ENCODE data around the gene APLN.

The APLN gene

DNA sequence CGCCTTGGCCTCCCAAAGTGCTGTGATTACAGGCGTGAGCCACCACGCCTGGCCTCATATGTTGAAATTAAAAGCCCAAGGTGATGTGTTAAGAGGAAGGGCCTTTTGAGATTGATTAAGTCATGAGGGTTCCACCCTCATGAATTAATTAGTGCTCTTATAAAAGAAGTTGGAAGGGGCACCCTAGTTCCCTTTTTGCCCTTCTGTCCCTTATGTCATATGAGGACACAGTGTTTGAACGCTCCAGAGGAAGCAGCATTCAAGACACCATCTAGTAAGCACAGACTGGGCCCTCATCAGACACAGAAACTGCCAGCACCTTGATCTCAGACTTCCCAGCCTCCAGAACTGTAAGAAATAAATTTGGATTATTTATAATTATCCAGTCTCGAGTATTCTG is 5.1 kb upstream of the APLN start:
- no peak for DNase-seq (ENCODE audit: low read depth)

GRCh38 chrX:129659141-129659540 is 4.4 kb upstream of the APLN start:
- DNase-seq (ENCODE audit: low read depth) = no peak

- no peak for DNase-seq (ENCODE audit: low read depth)
Measured at GRCh38 chrX:129658429-129658828, 3.7 kb upstream of the APLN start.

GRCh38 chrX:129655547-129656249 is 942 bp upstream of the APLN start:
- no peak for DNase-seq (ENCODE audit: low read depth)

DNA sequence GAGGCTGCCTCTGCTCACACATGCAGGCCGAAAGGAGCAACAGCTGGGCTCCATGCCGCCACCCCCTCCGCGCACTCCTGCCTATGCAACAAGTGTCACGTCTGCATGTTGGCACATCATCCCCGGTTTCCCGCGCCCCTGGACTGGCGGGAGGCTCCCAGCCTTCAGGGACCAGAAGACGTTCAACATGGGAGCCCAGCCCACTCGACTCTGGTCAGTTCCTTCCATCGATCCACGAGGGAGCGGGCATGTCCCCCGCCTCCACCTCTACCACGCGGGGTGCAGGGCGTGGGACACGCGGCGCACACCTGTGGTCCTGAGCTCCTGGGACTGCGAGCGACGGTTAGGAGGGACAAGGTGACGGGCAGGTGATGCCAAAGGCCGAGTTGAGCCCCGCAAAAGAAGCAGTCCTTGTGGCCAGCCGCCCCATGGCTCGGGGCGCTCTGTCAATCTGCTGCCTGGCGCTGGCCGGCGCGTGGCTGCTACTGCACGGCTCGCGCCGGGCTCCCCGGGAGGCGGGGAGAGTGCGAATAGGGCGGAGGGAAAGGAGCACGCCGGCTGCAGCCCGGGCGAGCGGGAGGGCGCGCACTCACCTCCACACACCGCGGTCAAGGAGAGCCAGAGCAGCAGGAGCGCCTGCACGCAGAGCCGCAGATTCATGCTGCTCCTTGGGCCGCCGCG is 645 bp downstream of the APLN start:
- no peak for DNase-seq (ENCODE audit: low read depth)

- no peak for DNase-seq (ENCODE audit: low read depth)
Measured at GRCh38 chrX:129653181-129653970, 1.4 kb downstream of the APLN start.

GRCh38 chrX:129652565-129653169 is 2.1 kb downstream of the APLN start:
- DNase-seq (ENCODE audit: low read depth) = no peak

DNA sequence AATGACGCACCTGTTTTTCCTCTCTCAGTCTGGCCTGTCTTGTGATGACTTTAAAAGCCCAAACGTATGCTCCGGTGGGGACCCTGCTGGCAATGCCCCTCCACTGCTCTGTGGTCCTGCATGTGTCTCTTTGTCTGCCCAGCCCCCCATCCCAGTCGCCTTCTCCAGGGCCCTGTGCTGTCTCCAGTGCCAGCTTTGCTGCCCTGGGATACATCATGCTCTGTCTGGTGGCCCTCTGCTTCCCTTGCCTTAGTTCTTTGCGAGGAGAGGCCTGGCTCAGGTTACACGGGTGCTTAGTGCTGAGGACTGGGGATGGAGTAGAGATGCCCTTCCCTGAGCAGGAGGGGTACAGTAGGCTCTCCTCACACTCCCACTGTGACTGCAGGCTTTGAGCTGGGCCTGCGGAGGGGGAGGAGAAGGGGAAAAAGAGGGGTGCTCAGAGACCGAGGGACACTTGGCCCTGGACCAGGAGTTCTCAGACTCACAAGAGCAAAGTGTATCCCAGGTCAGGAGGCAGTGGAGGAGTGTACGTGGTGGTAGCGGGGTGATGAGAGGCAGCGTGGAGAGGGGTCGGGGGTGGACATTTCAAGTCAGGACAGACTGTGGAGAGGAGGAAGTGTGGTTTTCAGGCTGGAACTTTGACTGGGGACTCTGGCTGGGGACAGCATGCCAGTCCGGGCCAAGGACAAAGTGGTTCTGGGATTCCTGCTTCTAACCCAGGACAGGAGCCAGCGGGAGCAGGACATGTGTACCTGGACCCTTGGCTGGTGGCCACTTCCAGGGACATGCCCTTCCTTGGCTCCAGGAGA is 2.8 kb downstream of the APLN start:
- DNase-seq (ENCODE audit: low read depth) = no peak

- DNase-seq (ENCODE audit: low read depth) = no peak
Measured at GRCh38 chrX:129650821-129651510, 3.8 kb downstream of the APLN start.

GRCh38 chrX:129650183-129650689 is 4.5 kb downstream of the APLN start:
- DNase-seq (ENCODE audit: low read depth) = no peak

GRCh38 chrX:129649268-129650182 is 5.2 kb downstream of the APLN start:
- peak; percentile 46 for DNase-seq (ENCODE audit: low read depth)

DNA sequence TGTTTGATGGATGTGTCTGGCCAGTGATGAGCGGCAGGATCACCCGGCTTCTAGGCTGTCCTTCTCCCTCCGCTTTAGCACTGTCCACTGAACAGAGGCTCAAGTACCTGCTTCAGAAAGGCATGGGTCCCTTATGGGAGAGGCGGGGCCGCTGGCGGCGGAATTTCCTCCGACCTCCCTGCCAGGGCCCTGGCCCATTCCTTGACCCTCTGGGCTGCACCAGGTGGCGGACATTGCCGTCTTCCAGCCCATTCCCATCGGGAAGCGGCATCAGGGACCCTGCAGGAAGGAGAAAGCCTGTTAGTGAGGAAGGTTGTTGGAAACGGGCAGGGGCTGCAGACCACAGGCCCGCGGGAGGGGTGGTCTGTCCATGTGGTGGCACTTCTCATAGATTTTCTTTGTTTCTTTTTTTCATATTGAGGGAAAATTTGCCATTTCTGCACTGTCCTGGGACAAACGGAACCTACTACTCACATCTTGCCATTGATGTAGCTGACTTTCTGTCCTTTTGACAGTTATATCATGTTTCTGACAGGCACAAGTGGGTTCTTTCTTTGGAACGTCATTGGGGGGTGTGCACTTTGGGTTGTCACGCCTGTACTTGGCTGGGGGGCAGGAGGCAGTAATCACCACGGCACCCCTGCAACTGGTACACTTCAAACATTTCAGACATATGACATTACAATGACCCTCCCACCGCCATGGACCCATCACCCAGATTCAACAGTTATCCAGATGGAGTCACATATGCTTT is 6.1 kb downstream of the APLN start:
- DNase-seq (ENCODE audit: low read depth) = no peak

DNA sequence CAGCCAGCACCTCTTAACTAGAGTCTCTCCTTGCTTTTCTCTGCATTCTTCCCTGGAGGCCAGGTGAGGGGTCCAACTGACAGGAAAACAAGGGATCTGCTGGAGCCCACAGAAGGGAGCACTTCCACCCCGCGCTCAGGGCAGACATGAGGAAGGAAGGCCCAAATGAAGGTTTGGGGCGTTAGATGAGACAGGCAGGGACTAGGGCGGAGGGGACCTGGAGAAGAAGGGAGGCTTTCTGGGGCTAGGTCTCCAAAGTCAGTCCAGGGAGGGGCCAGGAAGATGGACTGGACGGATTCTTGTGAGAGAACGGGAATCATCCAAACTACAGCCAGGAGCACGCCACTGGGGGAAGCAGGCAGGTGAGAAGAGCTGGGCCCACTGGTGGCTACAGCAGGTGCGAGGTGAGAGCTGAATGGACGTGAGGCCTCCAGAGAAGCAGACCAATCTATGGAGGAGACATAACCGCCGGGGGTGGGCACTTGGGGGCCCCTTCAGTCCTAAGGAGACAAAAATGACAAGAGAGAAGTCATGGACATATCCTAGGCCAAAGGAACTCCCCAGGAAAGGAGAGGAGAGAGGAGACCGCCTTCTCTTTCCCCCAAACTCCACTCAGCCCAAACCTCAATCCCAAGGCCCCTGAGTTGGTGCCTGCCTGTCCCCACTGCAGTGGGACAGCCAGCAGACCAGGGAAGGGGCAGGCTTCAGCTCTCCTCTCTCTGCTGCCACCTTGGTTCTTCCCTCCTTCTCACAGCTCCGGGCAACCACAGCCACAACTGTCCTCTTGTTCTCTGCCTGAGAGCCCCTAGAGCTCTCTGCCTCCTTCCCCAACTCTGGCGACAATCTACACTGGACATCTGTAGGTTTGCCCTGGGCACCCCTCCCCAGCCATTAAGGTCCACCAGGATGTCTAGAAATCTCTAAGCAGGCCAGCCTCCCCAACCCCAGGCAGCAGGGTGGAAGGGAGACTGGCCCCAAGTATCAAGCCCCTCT is 7.0 kb downstream of the APLN start:
- DNase-seq (ENCODE audit: low read depth) = no peak

- DNase-seq (ENCODE audit: low read depth) = no peak
Measured at GRCh38 chrX:129646566-129647417, 8.0 kb downstream of the APLN start.

DNA sequence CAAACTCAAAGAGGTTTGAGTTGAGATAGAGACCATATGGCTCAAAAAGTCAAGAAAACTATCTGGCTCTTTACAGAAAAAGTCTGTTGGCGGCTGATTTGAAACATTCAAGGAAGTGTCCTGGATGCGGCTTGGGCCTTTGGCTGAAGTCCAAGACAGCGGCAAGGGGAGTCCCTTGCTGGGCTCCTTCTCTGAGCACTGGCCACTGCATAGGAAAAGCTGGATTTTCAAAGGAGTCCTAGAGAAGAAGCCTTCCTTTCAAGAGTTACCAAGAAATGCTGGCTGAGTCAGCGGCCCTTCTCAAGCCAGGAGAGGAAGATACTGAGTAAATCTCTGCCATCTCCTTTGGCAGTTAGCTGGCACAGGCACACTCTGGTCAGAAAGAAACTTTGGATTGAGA is 12.1 kb downstream of the APLN start:
- peak; percentile 63 for DNase-seq (ENCODE audit: low read depth)

GRCh38 chrX:129641941-129642340 is 12.8 kb downstream of the APLN start:
- no peak for DNase-seq (ENCODE audit: low read depth)

DNA sequence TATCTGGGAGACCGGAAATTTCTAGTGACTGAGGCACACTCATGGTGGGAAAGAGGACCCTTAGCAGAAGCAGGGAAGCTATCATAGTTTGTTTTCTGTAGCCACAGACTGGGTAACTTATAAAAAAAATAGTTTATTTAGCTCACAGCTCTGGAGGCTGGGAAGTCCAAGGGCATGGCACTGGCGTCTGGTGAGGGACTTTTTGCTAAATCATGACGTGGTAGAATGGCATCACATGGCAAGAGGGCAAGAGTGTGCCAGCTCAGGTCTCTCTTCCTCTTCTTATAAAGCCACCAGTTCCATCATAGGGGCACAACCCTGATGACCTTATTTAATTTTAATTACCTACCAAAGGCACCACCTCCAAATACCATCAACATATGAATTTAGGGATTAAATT is 13.3 kb downstream of the APLN start:
- no peak for DNase-seq (ENCODE audit: low read depth)

Measured in fibroblast of gingiva (primary cell).